HG02981 (cell line): ENCODE data around the gene TOGARAM1.

Source experiments
- ATAC-seq: cut with Tn5 transposase; IDR thresholded peaks from one replicate; pipeline ENCODE4 v1.9.1; 2021; ENCODE audit warnings: mild to moderate bottlenecking, moderate library complexity; ENCODE audit not compliant: unreplicated experiment

TOGARAM1 gene

GRCh38 chr14:44962334-44963043 is 499 bp downstream of the TOGARAM1 start:
- peak; percentile 23 for ATAC-seq

- ATAC-seq = no peak
These were observed 1.1 kb downstream of the TOGARAM1 start for GRCh38 chr14:44963044-44963528.

- ATAC-seq = no peak
These were observed 1.9 kb downstream of the TOGARAM1 start for GRCh38 chr14:44963775-44964380.

- no peak for ATAC-seq
These were observed 4.8 kb downstream of the TOGARAM1 start for GRCh38 chr14:44966601-44967336.

- no peak for ATAC-seq
These were observed 6.7 kb downstream of the TOGARAM1 start for GRCh38 chr14:44968714-44969113.

GRCh38 chr14:44970907-44971306 is 8.9 kb downstream of the TOGARAM1 start:
- no peak for ATAC-seq

GRCh38 chr14:44971459-44971858 is 9.5 kb downstream of the TOGARAM1 start:
- no peak for ATAC-seq

GRCh38 chr14:44979273-44979672 is 17.3 kb downstream of the TOGARAM1 start:
- no peak for ATAC-seq

- ATAC-seq = no peak
These were observed 17.9 kb downstream of the TOGARAM1 start for GRCh38 chr14:44979740-44980356.

GRCh38 chr14:44981198-44981597 is 19.2 kb downstream of the TOGARAM1 start:
- no peak for ATAC-seq

- no peak for ATAC-seq
These were observed 20.6 kb downstream of the TOGARAM1 start for GRCh38 chr14:44982594-44982993.

GRCh38 chr14:44988694-44989093 is 26.7 kb downstream of the TOGARAM1 start:
- ATAC-seq = no peak

- ATAC-seq = no peak
These were observed 27.8 kb downstream of the TOGARAM1 start for GRCh38 chr14:44989497-44990440.

GRCh38 chr14:44990533-44990932 is 28.5 kb downstream of the TOGARAM1 start:
- no peak for ATAC-seq

GRCh38 chr14:44995196-44995595 is 33.2 kb downstream of the TOGARAM1 start:
- ATAC-seq = no peak

- no peak for ATAC-seq
These were observed 33.8 kb downstream of the TOGARAM1 start for GRCh38 chr14:44995770-44996294.

- ATAC-seq = no peak
These were observed 41.9 kb downstream of the TOGARAM1 start for GRCh38 chr14:45003924-45004323.

GRCh38 chr14:45015133-45015532 is 53.1 kb downstream of the TOGARAM1 start:
- no peak for ATAC-seq

GRCh38 chr14:45028107-45028626 is 66.2 kb downstream of the TOGARAM1 start:
- ATAC-seq = no peak

- ATAC-seq = no peak
These were observed 72.7 kb downstream of the TOGARAM1 start for GRCh38 chr14:45034730-45035129.
